Measurements from ENCODE around the gene LIMCH1. TPM values are rescaled to one million over a fixed set of nuclear protein-coding genes. Genes with fewer than 3 reads are reported as not detected.
"Not testable (repeated sequence)": the region's sequence is repeated elsewhere in the genome, so short reads cannot be mapped to it uniquely, and the experiment has no call there.

LIMCH1 gene
- total RNA-seq, 1 donor from 2014 or later: not detected

GRCh38 chr4:41718907-41719306 lies 180.9 kb downstream of the LIMCH1 start:
- intact Hi-C loops (cut with micrococcal nuclease): no loop called here

- intact Hi-C loops (cut with micrococcal nuclease): no loop called here
Measured at GRCh38 chr4:41719417-41719816, 181.5 kb downstream of the LIMCH1 start.

GRCh38 chr4:41722181-41722580 lies 184.2 kb downstream of the LIMCH1 start:
- intact Hi-C loops (cut with micrococcal nuclease): no loop called here

GRCh38 chr4:41723286-41723685 lies 185.3 kb downstream of the LIMCH1 start:
- intact Hi-C loops (cut with micrococcal nuclease): no loop called here

- intact Hi-C loops (cut with micrococcal nuclease): no loop called here
Measured at GRCh38 chr4:41725254-41725653, 187.3 kb downstream of the LIMCH1 start.

GRCh38 chr4:41727861-41728572 lies 190.1 kb downstream of the LIMCH1 start:
- intact Hi-C loops (cut with micrococcal nuclease): no loop called here

GRCh38 chr4:41728573-41728913 lies 190.6 kb downstream of the LIMCH1 start:
- intact Hi-C loops (cut with micrococcal nuclease): no loop called here

GRCh38 chr4:41731569-41732126 lies 193.7 kb downstream of the LIMCH1 start:
- intact Hi-C loops (cut with micrococcal nuclease): no loop called here

GRCh38 chr4:41734371-41734770 lies 196.4 kb downstream of the LIMCH1 start:
- intact Hi-C loops (cut with micrococcal nuclease): no loop called here

GRCh38 chr4:41737491-41737890 lies 199.5 kb downstream of the LIMCH1 start:
- intact Hi-C loops (cut with micrococcal nuclease): not testable (repeated sequence)

GRCh38 chr4:41741354-41741753 lies 203.4 kb downstream of the LIMCH1 start:
- intact Hi-C loops (cut with micrococcal nuclease): no loop called here

GRCh38 chr4:41744572-41745291 lies 206.8 kb downstream of the LIMCH1 start:
- intact Hi-C loops (cut with micrococcal nuclease): no loop called here

- intact Hi-C loops (cut with micrococcal nuclease): no loop called here
Measured at GRCh38 chr4:41745292-41746024, 207.5 kb downstream of the LIMCH1 start.

GRCh38 chr4:41746025-41746439 lies 208.1 kb downstream of the LIMCH1 start:
- intact Hi-C loops (cut with micrococcal nuclease): no loop called here

- intact Hi-C loops (cut with micrococcal nuclease): no loop called here
Measured at GRCh38 chr4:41746440-41747229, 208.7 kb downstream of the LIMCH1 start.

GRCh38 chr4:41747230-41748055 lies 209.5 kb downstream of the LIMCH1 start:
- intact Hi-C loops (cut with micrococcal nuclease): loop anchor here (1.0 kb wide), 1 partner anchor 135 kb away; no protein-coding TSS in a partner anchor

- intact Hi-C loops (cut with micrococcal nuclease): loop anchor here (1.0 kb wide), 1 partner anchor 134 kb away; no protein-coding TSS in a partner anchor
Measured at GRCh38 chr4:41748074-41748570, 210.2 kb downstream of the LIMCH1 start.

- intact Hi-C loops (cut with micrococcal nuclease): loop anchor here (1.0 kb wide), 2 partner anchors 130 to 133 kb away; no protein-coding TSS in a partner anchor
Measured at GRCh38 chr4:41748571-41749475, 210.9 kb downstream of the LIMCH1 start, which contains the start of gene PHOX2B. Gene PHOX2B, minus strand, starts transcription at chr4:41748725. Its CDS starts 115 bp downstream, at chr4:41748610.

Measured in T-helper 2 cell treated with Interferon-gamma antibody and Interleukin-4, amounts not matched to agents 100 ng/mL and 5 ng/mL, for 36 hours (primary cell).